H1 (cell line): Measurements from ENCODE around the gene KNCN. TPM values are rescaled to one million over a fixed set of nuclear protein-coding genes. Genes with fewer than 3 reads are reported as not detected.

Experiments used
- CTCF ChIA-PET: fragments of 300-600 bp; sonication (Branson Sonifier 250); formaldehyde crosslinking; loops from one replicate; lab custom pipeline; 2021; ENCODE audit not compliant: partially characterized antibody; lab: Charles Lee
- POLR2A ChIA-PET: fragments of 300-600 bp; sonication (Branson Sonifier 250); formaldehyde crosslinking; loops from one replicate; lab custom pipeline; 2021; ENCODE audit warnings: inconsistent platforms; ENCODE audit not compliant: partially characterized antibody; lab: Charles Lee
- DNase-seq, 2 experiments: peaks; one replicate each; pipeline versions ENCODE4 v3.0.0 to v3.0.0-alpha.2; 2010 to 2022; ENCODE audit warnings: low spot score in 2 of 2, low read depth in 1 of 2, mixed read lengths in 1 of 2
- FAIRE-seq: peaks from 2 replicates; lab custom pipeline; 2011; peaks lifted over from hg19 to GRCh38; lab: Jason Lieb, UNC
- H2AFZ ChIP-seq: 2 replicates; pipeline ENCODE4 v1.8.1; 2012; ENCODE audit warnings: low read length, inconsistent platforms
- H2AK5ac ChIP-seq: 2 replicates; pipeline ENCODE4 v1.6.1; 2013; ENCODE audit warnings: low read depth, low read length
- H2BK120ac ChIP-seq: replicated peaks from 2 replicates; pipeline ENCODE3; 2013; ENCODE audit warnings: low read depth, low read length, inconsistent platforms
- H2BK12ac ChIP-seq: 2 replicates; pipeline ENCODE4 v1.6.1; 2013; ENCODE audit warnings: low read depth, low read length
- H2BK15ac ChIP-seq: 2 replicates; pipeline ENCODE4 v1.6.1; 2013; ENCODE audit warnings: low read length
- H2BK20ac ChIP-seq: 2 replicates; pipeline ENCODE4 v1.6.1; 2013; ENCODE audit warnings: low read length
- H2BK5ac ChIP-seq: 2 replicates; pipeline ENCODE4 v1.6.1; 2013; ENCODE audit warnings: low read depth, low read length
- H3K14ac ChIP-seq: 2 replicates; pipeline ENCODE4 v1.6.1; 2013; ENCODE audit warnings: inconsistent platforms; ENCODE audit not compliant: insufficient read length
- H3K18ac ChIP-seq: 2 replicates; pipeline ENCODE4 v1.6.1; 2013; ENCODE audit warnings: low read length; ENCODE audit errors: extremely low read depth
- H3K23ac ChIP-seq: 2 replicates; pipeline ENCODE4 v1.6.1; 2013; ENCODE audit warnings: inconsistent platforms; ENCODE audit not compliant: insufficient read length
- H3K23me2 ChIP-seq: 2 replicates; pipeline ENCODE4 v1.6.1; 2013; ENCODE audit warnings: low read depth, low read length
- H3K27ac ChIP-seq: 2 replicates; pipeline ENCODE4 v1.6.1; 2011; ENCODE audit warnings: low read depth, low read length, inconsistent platforms
- H3K27me3 ChIP-seq, 4 experiments: replicated peaks in 1 of 4; 1 replicate in 1 of 4; 2 replicates in 3 of 4; pipeline versions ENCODE4 v1.6.1 to v1.8.1; 2011 to 2013; ENCODE audit warnings: low read length in 3 of 4, mild to moderate bottlenecking in 3 of 4, inconsistent platforms in 2 of 4, mixed read lengths in 2 of 4, moderate library complexity in 1 of 4; ENCODE audit not compliant: control insufficient read depth in 3 of 4, insufficient read depth in 3 of 4; ENCODE audit errors: extremely low read depth in 1 of 4
- H3K36me3 ChIP-seq, 4 experiments: 2 replicates each; pipeline versions ENCODE4 v1.6.1 to v1.8.1; 2011 to 2013; ENCODE audit warnings: mild to moderate bottlenecking in 4 of 4, low read length in 3 of 4, moderate library complexity in 2 of 4, control low read depth in 1 of 4, inconsistent platforms in 1 of 4; ENCODE audit not compliant: insufficient read depth in 4 of 4, control insufficient read depth in 2 of 4
- H3K4ac ChIP-seq: replicated peaks from 2 replicates; pipeline ENCODE3; 2013; ENCODE audit warnings: low read length, low read depth, mixed read lengths, inconsistent platforms; ENCODE audit not compliant: insufficient read length
- H3K4me1 ChIP-seq, 4 experiments: replicated peaks in 1 of 4; 1 replicate in 1 of 4; 2 replicates in 3 of 4; pipeline versions ENCODE4 v1.6.1 to v1.8.1; 2011 to 2013; ENCODE audit warnings: low read length in 3 of 4, inconsistent platforms in 2 of 4, mixed read lengths in 1 of 4; ENCODE audit not compliant: insufficient read depth in 4 of 4, control insufficient read depth in 3 of 4
- H3K4me2 ChIP-seq, 2 experiments: 2 replicates each; pipeline versions ENCODE4 v1.6.1 to v1.8.1; 2011 to 2013; ENCODE audit warnings: low read depth in 2 of 2, low read length in 2 of 2, control low read depth in 1 of 2, inconsistent platforms in 1 of 2, mild to moderate bottlenecking in 1 of 2; ENCODE audit not compliant: insufficient read depth in 1 of 2
- H3K4me3 ChIP-seq, 4 experiments: fragments of 200-600, 300-600 bp in 1 of 4; sonication (generic), shearing (Covaris generic), sonication (Bioruptor Twin) in 1 of 4; 2 replicates each; pipeline versions ENCODE4 v1.5.1 to v1.8.1; 2011 to 2016; ENCODE audit warnings: low read length in 4 of 4, low read depth in 3 of 4, control low read depth in 2 of 4, inconsistent platforms in 2 of 4, mild to moderate bottlenecking in 2 of 4, mixed read lengths in 1 of 4, moderate library complexity in 1 of 4; ENCODE audit not compliant: insufficient read depth in 2 of 4; ENCODE audit errors: extremely low read depth in 1 of 4
- H3K56ac ChIP-seq: replicated peaks from 2 replicates; pipeline ENCODE3; 2013; ENCODE audit warnings: low read depth, mild to moderate bottlenecking, mixed read lengths, low read length, inconsistent platforms; ENCODE audit not compliant: insufficient read length
- H3K79me1 ChIP-seq: 2 replicates; pipeline ENCODE4 v1.6.1; 2013; ENCODE audit warnings: low read depth, low read length, control low read depth
- H3K79me2 ChIP-seq, 2 experiments: 2 replicates each; pipeline versions ENCODE4 v1.6.1 to v1.8.1; 2012 to 2013; ENCODE audit warnings: low read length in 2 of 2, mild to moderate bottlenecking in 2 of 2, inconsistent platforms in 1 of 2; ENCODE audit not compliant: insufficient read depth in 2 of 2, control insufficient read depth in 1 of 2
- H3K9ac ChIP-seq, 4 experiments: replicated peaks in 1 of 4; 1 replicate in 1 of 4; 2 replicates in 3 of 4; pipeline versions ENCODE4 v1.6.1 to v1.8.1; 2011 to 2013; ENCODE audit warnings: low read depth in 3 of 4, low read length in 3 of 4, control low read depth in 2 of 4, mild to moderate bottlenecking in 2 of 4, moderate library complexity in 2 of 4, inconsistent platforms in 1 of 4; ENCODE audit errors: extremely low read depth in 1 of 4
- H3K9me3 ChIP-seq, 2 experiments: 2 replicates each; pipeline versions ENCODE4 v1.6.1 to v1.8.1; 2012 to 2013; ENCODE audit warnings: mild to moderate bottlenecking in 2 of 2, moderate library complexity in 2 of 2, control low read depth in 1 of 2, inconsistent platforms in 1 of 2, low read depth in 1 of 2, low read length in 1 of 2, mixed read lengths in 1 of 2; ENCODE audit not compliant: insufficient read depth in 2 of 2
- H4K20me1 ChIP-seq, 2 experiments: replicated peaks in 1 of 2; 2 replicates each; pipeline versions ENCODE3 to v1.8.1; 2011 to 2013; ENCODE audit warnings: inconsistent platforms in 2 of 2, low read length in 2 of 2, mild to moderate bottlenecking in 1 of 2; ENCODE audit not compliant: insufficient read depth in 2 of 2, control insufficient read depth in 1 of 2
- H4K5ac ChIP-seq: 2 replicates; pipeline ENCODE4 v1.6.1; 2013; ENCODE audit warnings: low read length, low read depth, mixed read lengths, inconsistent platforms; ENCODE audit not compliant: insufficient read length
- H4K8ac ChIP-seq: 2 replicates; pipeline ENCODE4 v1.8.0; 2013; ENCODE audit warnings: mild to moderate bottlenecking, moderate library complexity, low read length, inconsistent platforms; ENCODE audit not compliant: insufficient read depth; ENCODE audit errors: extremely low read depth
- H4K91ac ChIP-seq: replicated peaks from 2 replicates; pipeline ENCODE3; 2013; ENCODE audit warnings: low read length, mixed read lengths, inconsistent platforms; ENCODE audit not compliant: insufficient read length
- CBX5 ChIP-seq: fragments of 300-800, 300-1000 bp; sonication (generic); IDR thresholded peaks from 2 replicates; pipeline ENCODE4 v1.7.1; 2016; ENCODE audit warnings: antibody characterized with exemption, low read length, low read depth
- EGR1 ChIP-seq: IDR thresholded peaks from 2 replicates; pipeline ENCODE4 v1.6.1; 2011; ENCODE audit warnings: low read depth, low read length, borderline replicate concordance
- EP300 ChIP-seq, 2 experiments: IDR thresholded peaks; 1 replicate in 1 of 2; 2 replicates in 1 of 2; pipeline ENCODE4 v1.6.1; 2011 to 2012; ENCODE audit warnings: low read depth in 2 of 2, low read length in 2 of 2, mild to moderate bottlenecking in 2 of 2, borderline replicate concordance in 1 of 2, inconsistent platforms in 1 of 2, moderate library complexity in 1 of 2
- HDAC6 ChIP-seq: IDR thresholded peaks from one replicate; pipeline ENCODE4 v1.7.1; 2012; ENCODE audit warnings: low read depth, mild to moderate bottlenecking, inconsistent platforms, low read length, moderate library complexity
- JUN ChIP-seq: IDR thresholded peaks from 2 replicates; pipeline ENCODE4 v1.6.1; 2011; ENCODE audit warnings: low read depth, mild to moderate bottlenecking, improper control_type of control experiment, low read length
- RAD21 ChIP-seq, 2 experiments: IDR thresholded peaks in 1 of 2; conservative IDR thresholded peaks in 1 of 2; 2 replicates each; pipeline ENCODE4 v1.6.1; 2011; ENCODE audit warnings: low read depth in 2 of 2, low read length in 2 of 2, improper control_type of control experiment in 1 of 2, inconsistent platforms in 1 of 2, mild to moderate bottlenecking in 1 of 2, moderate library complexity in 1 of 2
- SP4 ChIP-seq: IDR thresholded peaks from 2 replicates; pipeline ENCODE4 v1.6.1; 2012; ENCODE audit warnings: low read length, inconsistent platforms
- SRF ChIP-seq: IDR thresholded peaks from 2 replicates; pipeline ENCODE4 v1.6.1; 2011; ENCODE audit warnings: mild to moderate bottlenecking, low read depth, low read length, moderate library complexity
- TEAD4 ChIP-seq: IDR thresholded peaks from 2 replicates; pipeline ENCODE4 v1.6.1; 2012; ENCODE audit warnings: low read depth, low read length, inconsistent platforms, mixed read lengths
- WGBS, 2 experiments: shearing (Covaris generic) in 1 of 2; methylation state at CpG; one replicate each; pipeline versions ENCODE4 v1.1.6 to v1.1.7; 2013 to 2015; ENCODE audit warnings: low lambda C conversion rate in 2 of 2, mixed read lengths in 2 of 2, inconsistent platforms in 1 of 2, low coverage in 1 of 2, missing lambda C conversion rate in 1 of 2; ENCODE audit not compliant: insufficient replicate concordance in 2 of 2, insufficient coverage in 1 of 2, insufficient read length in 1 of 2; ENCODE audit errors: extremely low coverage in 1 of 2, missing lambda C conversion rate in 1 of 2; 5-methylcytosine and 5-hydroxymethylcytosine counted together
- polyA plus RNA-seq, 7 experiments: library from polyadenylated mRNA; depleted of rRNA in 3 of 7; stranded (reverse) in 5 of 7; unstranded in 2 of 7; fragments of >200 nt in 5 of 7; fragments of 200-250 nt in 2 of 7; gene quantifications; 1 replicate in 5 of 7; 2 replicates in 1 of 7; 4 replicates in 1 of 7; pipeline versions ENCODE4 v1.2.1 to v1.2.3, GENCODE V29; 2011 to 2013; ENCODE audit warnings: missing spikeins in 2 of 7, mixed read lengths in 2 of 7
- total RNA-seq: library from RNA; stranded (reverse); fragmentation: NEBNext Ultra II Directional; extraction: Animal tissue kit (Norgen Biotek cat#: 25700); gene quantifications from 2 replicates; pipeline ENCODE4 v1.2.1, GENCODE V29; 2021
- TF ChIP-seq, protein P1 (sequence below): IDR thresholded peaks from 2 replicates; pipeline ENCODE4 v1.6.1; 2011; ENCODE audit warnings: low read length, improper control_type of control experiment

KNCN gene
- total and polyA plus RNA-seq, 2 of the 8 experiments (the other 6 are each of a cell fraction or from before 2014, with no cell fraction given), result not detected

DNA sequence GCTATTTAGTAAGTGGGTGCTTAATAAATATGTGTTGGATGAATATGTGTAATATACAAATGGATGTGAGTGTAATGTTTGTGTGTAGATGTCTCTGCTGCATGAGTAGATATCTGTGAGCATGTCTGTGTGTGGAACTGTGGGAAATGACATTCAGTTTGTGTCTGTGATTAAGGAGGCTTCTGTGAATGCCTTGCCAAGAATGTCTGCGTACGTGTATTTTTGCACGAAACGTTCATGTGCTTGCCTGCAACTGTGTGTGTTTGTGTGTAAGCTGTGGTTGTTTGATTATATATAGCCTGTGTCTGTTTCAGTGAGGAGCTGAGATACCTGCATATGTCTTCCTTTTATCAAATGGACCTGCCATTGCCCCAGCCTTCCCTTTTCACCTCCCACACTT, 48.0 kb downstream of the KNCN start:
- no peak overlapping the region for H3K27ac ChIP-seq
- CTCF ChIA-PET, result interaction anchor here (1.4 to 35.6 kb wide), 4 partner anchors 12 to 56 kb away, joined by 7 to 1068 read pairs (median 152); partner anchors contain the start of gene DMBX1
- peaks cover 0 to 3% (median under 1%) of the 10 kb centered on the region in 4 experiments; a peak in 4 of 7 replicates for H3K27me3 ChIP-seq
- no peak overlapping the region for H2BK15ac ChIP-seq
- no peak overlapping the region for H2BK12ac ChIP-seq
- H3K4me3 ChIP-seq, result no peak overlapping the region
- no peak overlapping the region for H3K18ac ChIP-seq
- no peak overlapping the region for H4K8ac ChIP-seq
- H3K79me2 ChIP-seq, result no peaks in the 10 kb centered on the region
- no peak overlapping the region for H2BK5ac ChIP-seq
- H3K23me2 ChIP-seq, result no peaks in the 10 kb centered on the region
- H2BK20ac ChIP-seq, result 0 out of 2 replicates have a peak overlapping the region, but pooled peaks have one; percentile 34
- H3K23ac ChIP-seq, result no peak overlapping the region
- H3K4me1 ChIP-seq, result peaks cover 0 to 8% (median 6%) of the 10 kb centered on the region in 4 experiments; a peak in 4 of 7 replicates
- DNase-seq, result no peak
- TF ChIP-seq EGR1 (no peak), RAD21 (IDR thresholded peaks at IDR 0.05 in 1 of 2, conservative IDR thresholded peaks at IDR 0.05 in 1 of 2; ENCODE audit: low read depth in 2 of 2, low read length in 2 of 2) (no peak), HDAC6 (no peak), TEAD4 (no peak), JUN (no peak), CBX5 (no peak), SRF (no peak), SP4 (no peak), EP300 (IDR thresholded peaks at IDR 0.05; ENCODE audit: borderline replicate concordance in 1 of 2, low read depth in 2 of 2, low read length in 2 of 2) (no peak)
- TF ChIP-seq, protein P1, sequence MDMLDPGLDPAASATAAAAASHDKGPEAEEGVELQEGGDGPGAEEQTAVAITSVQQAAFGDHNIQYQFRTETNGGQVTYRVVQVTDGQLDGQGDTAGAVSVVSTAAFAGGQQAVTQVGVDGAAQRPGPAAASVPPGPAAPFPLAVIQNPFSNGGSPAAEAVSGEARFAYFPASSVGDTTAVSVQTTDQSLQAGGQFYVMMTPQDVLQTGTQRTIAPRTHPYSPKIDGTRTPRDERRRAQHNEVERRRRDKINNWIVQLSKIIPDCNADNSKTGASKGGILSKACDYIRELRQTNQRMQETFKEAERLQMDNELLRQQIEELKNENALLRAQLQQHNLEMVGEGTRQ, result no peak
- no peaks in the 10 kb centered on the region; the same call in 1 of the 2 replicates for H3K79me1 ChIP-seq
- no peak overlapping the region for H3K4ac ChIP-seq
- no peak overlapping the region for H2BK120ac ChIP-seq
- no peak overlapping the region for H2AK5ac ChIP-seq
- FAIRE-seq, result no peak
- H4K91ac ChIP-seq, result no peak overlapping the region
- WGBS, 2 experiments, result 91% methylated on average over 4 of the region's 4 CpGs; no CpG with 5 or more reads in 1 of the 2 experiments
- H3K14ac ChIP-seq, result no peak overlapping the region
- POLR2A ChIA-PET, result no interaction called here
- H4K5ac ChIP-seq, result no peak overlapping the region
- no peaks in the 10 kb centered on the region for H3K9me3 ChIP-seq
- H3K4me2 ChIP-seq, result no peak overlapping the region
- no peak overlapping the region for H3K9ac ChIP-seq
- peak overlapping the region; percentile 4 for H3K56ac ChIP-seq
- H4K20me1 ChIP-seq, result peaks cover 0 to 2% of the 10 kb centered on the region in 2 experiments
- no peak overlapping the region for H2AFZ ChIP-seq
- H3K36me3 ChIP-seq, result no peaks in the 10 kb centered on the region
